HAP-1 (cell line): ENCODE results near the gene OGDHL.

Experiments used
- DNase-seq, 2 experiments: peaks; one replicate each; pipeline ENCODE4 v3.0.0-alpha.2; 2016 to 2020; ENCODE audit warnings: low spot score in 2 of 2
- H3K27me3 ChIP-seq: fragments of 250-450 bp; sonication (Bioruptor Pico); 2 replicates; pipeline ENCODE4 v1.5.1; 2020; ENCODE audit warnings: low read depth, mild to moderate bottlenecking, moderate library complexity
- H3K36me3 ChIP-seq: fragments of 250-450 bp; sonication (Bioruptor Pico); replicated peaks from 2 replicates; pipeline ENCODE4 v1.5.1; 2020; ENCODE audit warnings: mild to moderate bottlenecking
- H3K4me1 ChIP-seq: fragments of 250-450 bp; sonication (Bioruptor Pico); 2 replicates; pipeline ENCODE4 v1.5.1; 2020; ENCODE audit warnings: mild to moderate bottlenecking
- H3K4me3 ChIP-seq: fragments of 250-450 bp; sonication (Bioruptor Pico); 2 replicates; pipeline ENCODE4 v1.5.1; 2020; ENCODE audit warnings: mild to moderate bottlenecking, moderate library complexity
- H3K9me3 ChIP-seq: fragments of 250-450 bp; sonication (Bioruptor Pico); 2 replicates; pipeline ENCODE4 v1.5.1; 2020; ENCODE audit warnings: mild to moderate bottlenecking, moderate library complexity
- in situ Hi-C: fragments of 300-500 bp; cut with MboI; formaldehyde crosslinking; loops from 3 replicates; pipeline ENCODE4 v1.14.3; 2020; ENCODE audit warnings: low sequenced_read_pairs, inconsistent platforms, mixed read lengths

The OGDHL gene

GRCh38 chr10:49751216-49751615 lies 10.9 kb downstream of the OGDHL start:
- in situ Hi-C loops: no loop called here
- Histone ChIP-seq H3K4me1 (no peaks in the 10 kb centered on the region), H3K27me3 (no peaks in the 10 kb centered on the region), H3K9me3 (no peaks in the 10 kb centered on the region), H3K4me3 (no peak overlapping the region), H3K36me3 (peaks cover 8% of the 10 kb centered on the region; the same call in 1 of the 2 replicates)
- no peak for DNase-seq

DNA sequence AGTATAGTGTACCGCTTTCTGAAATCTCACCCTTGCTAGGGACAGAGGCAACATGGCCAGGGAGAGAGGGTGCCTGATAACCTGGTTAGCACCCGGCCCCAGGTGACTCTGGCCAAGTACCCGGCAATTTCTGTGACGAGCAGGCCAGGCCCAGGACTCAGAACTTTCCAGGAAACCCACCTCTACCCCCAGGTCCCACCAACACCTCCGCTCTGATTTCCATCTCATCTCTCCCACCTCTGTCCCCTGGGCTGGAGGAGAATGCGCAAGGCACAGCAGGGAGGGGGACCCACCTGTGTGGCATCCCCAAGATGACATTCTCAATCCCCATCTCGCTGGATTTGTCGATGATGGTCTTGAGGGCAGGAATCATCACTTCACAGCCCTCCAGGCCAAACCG lies 11.6 kb downstream of the OGDHL start:
- Histone ChIP-seq H3K4me1 (no peaks in the 10 kb centered on the region), H3K36me3 (peaks cover 13% of the 10 kb centered on the region), H3K9me3 (no peaks in the 10 kb centered on the region), H3K4me3 (no peak overlapping the region), H3K27me3 (no peaks in the 10 kb centered on the region)
- no peak for DNase-seq
- in situ Hi-C loops: no loop called here

DNA sequence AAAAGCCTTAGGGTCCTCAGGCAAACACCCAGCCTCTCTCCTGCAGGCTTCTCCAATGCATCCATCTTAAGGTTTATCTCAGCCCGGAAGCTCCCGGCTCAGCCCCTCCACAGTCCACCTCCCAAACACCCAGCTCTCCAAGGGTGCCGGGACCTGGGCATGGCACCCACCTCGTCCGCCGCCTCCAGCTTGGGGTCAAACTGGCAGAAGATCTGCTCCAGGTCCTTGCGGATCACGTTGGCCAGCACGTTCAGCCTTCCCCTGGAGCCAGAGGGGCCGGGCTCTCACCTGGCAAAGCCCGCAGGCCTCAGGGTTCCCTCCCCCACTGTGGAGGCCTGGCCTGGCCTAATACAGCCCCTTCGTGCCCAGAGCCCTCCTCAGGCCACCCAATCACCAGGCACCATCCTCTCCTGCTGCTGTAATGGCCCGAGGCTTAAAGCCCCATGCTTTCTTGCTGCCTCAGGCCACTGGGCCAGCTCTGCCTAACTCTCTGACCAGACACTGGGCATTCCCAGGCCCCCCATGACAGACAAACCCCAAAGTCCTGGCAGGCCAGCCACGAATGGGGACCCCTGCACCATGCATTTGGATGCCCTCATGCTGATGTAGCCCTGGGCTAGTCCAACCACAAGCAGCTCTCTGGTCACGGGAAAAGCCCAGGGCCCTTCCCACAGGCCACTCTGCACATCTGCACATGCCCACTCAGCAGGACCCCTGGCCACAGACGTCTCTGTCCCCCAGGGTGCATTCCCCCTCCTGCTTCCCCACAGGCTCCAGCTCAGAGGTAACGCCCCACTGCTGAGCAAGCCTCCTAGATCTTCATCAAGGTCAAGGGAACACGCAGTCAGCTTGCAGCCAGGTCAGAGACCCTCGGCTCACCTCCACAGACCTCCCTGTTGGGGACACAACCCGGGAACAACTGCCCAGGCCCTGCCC lies 12.3 kb downstream of the OGDHL start:
- Histone ChIP-seq H3K9me3 (no peaks in the 10 kb centered on the region), H3K4me3 (no peak overlapping the region), H3K4me1 (no peaks in the 10 kb centered on the region), H3K27me3 (no peaks in the 10 kb centered on the region), H3K36me3 (peaks cover 17% of the 10 kb centered on the region)
- no peak for DNase-seq
- in situ Hi-C loops: no loop called here

DNA sequence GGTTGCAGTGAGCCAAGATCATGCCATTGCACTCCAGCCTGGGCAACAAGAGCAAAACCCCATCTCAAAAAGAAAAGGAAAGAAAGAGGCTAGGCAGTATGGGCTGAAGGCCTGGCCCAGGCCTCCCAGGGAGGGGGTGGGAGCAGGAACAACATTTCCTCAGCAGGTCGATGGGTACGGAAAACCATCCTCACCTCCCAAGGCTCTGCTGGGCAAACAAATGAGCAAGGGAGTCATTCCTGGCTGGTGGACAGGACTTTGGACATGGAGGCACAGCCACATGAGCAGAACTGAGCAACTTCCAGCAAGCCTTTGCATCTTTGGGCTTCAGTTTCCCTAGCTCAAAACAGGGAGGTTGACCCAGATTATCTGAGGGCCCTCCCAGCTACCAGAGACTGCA lies 13.0 kb downstream of the OGDHL start:
- H3K9me3 ChIP-seq: no peaks in the 10 kb centered on the region
- no peak overlapping the region for H3K4me3 ChIP-seq
- peaks cover 17% of the 10 kb centered on the region for H3K36me3 ChIP-seq
- H3K27me3 ChIP-seq: no peaks in the 10 kb centered on the region
- no peak for DNase-seq
- in situ Hi-C loops: no loop called here
- no peaks in the 10 kb centered on the region for H3K4me1 ChIP-seq

DNA sequence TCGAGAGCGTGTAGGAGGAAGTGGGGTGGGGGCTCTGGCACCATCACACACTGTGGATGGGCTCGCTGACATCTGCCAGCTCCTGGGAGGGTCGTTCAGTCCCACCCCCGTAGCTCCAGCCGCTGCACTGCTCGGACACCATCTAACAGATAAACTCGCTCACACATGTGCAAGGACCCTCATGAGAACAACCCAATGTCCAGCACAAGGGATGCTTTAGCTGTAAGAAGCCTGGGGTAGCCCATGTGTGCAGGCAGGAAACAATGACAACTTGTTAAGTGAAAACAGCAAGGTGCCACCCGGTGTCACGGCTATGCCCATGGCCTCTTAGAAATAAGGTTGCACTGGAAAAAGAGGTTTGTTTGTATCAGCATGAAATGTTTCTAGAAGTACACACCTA lies 14.1 kb downstream of the OGDHL start:
- Histone ChIP-seq H3K4me1 (no peaks in the 10 kb centered on the region), H3K4me3 (no peak overlapping the region), H3K9me3 (no peaks in the 10 kb centered on the region), H3K27me3 (no peaks in the 10 kb centered on the region), H3K36me3 (peaks cover 14% of the 10 kb centered on the region)
- in situ Hi-C loops: no loop called here
- no peak for DNase-seq

- Histone ChIP-seq H3K9me3 (no peaks in the 10 kb centered on the region), H3K36me3 (peaks cover 18% of the 10 kb centered on the region), H3K27me3 (no peaks in the 10 kb centered on the region), H3K4me3 (no peak overlapping the region), H3K4me1 (no peaks in the 10 kb centered on the region)
- no peak for DNase-seq
- in situ Hi-C loops: no loop called here
Observed at GRCh38 chr10:49747303-49747646, 14.8 kb downstream of the OGDHL start.

- H3K4me3 ChIP-seq: no peak overlapping the region
- H3K4me1 ChIP-seq: no peaks in the 10 kb centered on the region
- peaks cover 18% of the 10 kb centered on the region for H3K36me3 ChIP-seq
- no peak for DNase-seq
- no peaks in the 10 kb centered on the region for H3K27me3 ChIP-seq
- in situ Hi-C loops: no loop called here
- no peaks in the 10 kb centered on the region for H3K9me3 ChIP-seq
Observed at GRCh38 chr10:49746626-49747302, 15.4 kb downstream of the OGDHL start.

- in situ Hi-C loops: no loop called here
- Histone ChIP-seq H3K4me3 (no peak overlapping the region), H3K27me3 (no peaks in the 10 kb centered on the region), H3K9me3 (no peaks in the 10 kb centered on the region), H3K4me1 (no peaks in the 10 kb centered on the region), H3K36me3 (peaks cover 18% of the 10 kb centered on the region)
- DNase-seq: no peak
Observed at GRCh38 chr10:49745756-49746155, 16.4 kb downstream of the OGDHL start.

GRCh38 chr10:49744924-49745605 lies 17.1 kb downstream of the OGDHL start:
- Histone ChIP-seq H3K9me3 (no peaks in the 10 kb centered on the region), H3K4me1 (no peaks in the 10 kb centered on the region), H3K4me3 (no peak overlapping the region), H3K27me3 (no peaks in the 10 kb centered on the region), H3K36me3 (peaks cover 18% of the 10 kb centered on the region)
- no peak for DNase-seq
- in situ Hi-C loops: no loop called here

DNA sequence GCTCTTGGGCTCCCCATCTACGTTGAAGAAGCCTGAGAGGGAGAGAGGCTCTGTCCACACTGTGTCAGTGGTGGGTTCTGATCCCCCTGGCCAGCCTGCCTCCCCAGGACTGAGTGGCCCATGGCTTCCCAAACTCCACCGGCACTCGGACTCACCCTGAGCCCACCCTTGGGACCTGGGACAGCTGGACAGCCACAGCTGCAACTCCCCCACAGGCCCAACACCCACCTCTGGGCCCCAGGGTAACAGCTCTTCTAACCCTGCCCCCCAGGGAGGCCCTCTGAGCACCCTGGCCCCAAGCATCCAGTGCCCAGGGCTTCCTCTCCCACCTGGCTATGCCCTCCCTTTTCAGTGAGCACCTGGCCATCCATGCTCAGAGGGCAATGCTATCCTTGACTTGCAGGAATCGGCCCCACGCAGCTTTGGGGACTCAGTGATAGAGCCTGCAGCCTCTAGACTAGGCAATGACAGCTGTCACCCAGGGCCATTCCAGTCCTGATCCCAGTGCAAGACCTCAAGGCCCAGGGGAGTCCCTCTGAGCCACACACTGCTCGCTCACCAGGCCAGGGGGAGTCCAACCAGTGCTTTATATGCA lies 17.9 kb downstream of the OGDHL start:
- DNase-seq: no peak
- Histone ChIP-seq H3K4me3 (no peak overlapping the region), H3K9me3 (no peaks in the 10 kb centered on the region), H3K36me3 (peaks cover 18% of the 10 kb centered on the region), H3K27me3 (no peaks in the 10 kb centered on the region), H3K4me1 (no peaks in the 10 kb centered on the region)
- in situ Hi-C loops: no loop called here

DNA sequence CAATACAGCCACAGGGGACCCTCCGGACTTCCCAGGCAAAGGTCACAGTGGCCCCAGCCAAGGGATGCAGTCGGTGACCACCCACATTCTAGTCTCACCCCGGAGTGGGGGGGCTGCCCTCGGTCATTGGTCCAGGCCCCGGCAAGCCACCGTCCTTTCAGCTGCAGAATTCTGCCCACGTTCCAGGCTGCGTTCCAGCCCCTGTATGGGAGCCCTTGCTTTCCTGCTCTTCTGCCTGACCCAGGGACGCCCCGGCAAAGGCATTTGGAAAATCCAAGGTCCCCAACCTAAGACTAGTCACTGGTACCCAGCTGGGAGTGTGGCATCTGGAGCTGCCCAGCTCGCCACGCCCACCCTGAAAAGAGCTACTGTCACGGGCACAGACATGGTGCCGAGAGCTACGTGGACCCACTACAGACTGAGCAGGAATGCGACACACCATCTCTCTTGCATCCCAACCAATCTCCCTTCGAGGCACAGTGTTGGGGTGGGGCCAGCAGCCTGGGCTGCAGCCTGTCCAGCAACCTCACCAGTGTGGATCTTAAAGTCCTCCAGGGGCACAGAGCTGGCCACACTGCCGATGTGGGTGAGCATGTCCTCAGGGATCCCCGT lies 18.6 kb downstream of the OGDHL start:
- Histone ChIP-seq H3K9me3 (no peaks in the 10 kb centered on the region), H3K27me3 (no peaks in the 10 kb centered on the region), H3K4me1 (no peaks in the 10 kb centered on the region), H3K36me3 (peaks cover 18% of the 10 kb centered on the region), H3K4me3 (no peak overlapping the region)
- no peak for DNase-seq
- in situ Hi-C loops: no loop called here

DNA sequence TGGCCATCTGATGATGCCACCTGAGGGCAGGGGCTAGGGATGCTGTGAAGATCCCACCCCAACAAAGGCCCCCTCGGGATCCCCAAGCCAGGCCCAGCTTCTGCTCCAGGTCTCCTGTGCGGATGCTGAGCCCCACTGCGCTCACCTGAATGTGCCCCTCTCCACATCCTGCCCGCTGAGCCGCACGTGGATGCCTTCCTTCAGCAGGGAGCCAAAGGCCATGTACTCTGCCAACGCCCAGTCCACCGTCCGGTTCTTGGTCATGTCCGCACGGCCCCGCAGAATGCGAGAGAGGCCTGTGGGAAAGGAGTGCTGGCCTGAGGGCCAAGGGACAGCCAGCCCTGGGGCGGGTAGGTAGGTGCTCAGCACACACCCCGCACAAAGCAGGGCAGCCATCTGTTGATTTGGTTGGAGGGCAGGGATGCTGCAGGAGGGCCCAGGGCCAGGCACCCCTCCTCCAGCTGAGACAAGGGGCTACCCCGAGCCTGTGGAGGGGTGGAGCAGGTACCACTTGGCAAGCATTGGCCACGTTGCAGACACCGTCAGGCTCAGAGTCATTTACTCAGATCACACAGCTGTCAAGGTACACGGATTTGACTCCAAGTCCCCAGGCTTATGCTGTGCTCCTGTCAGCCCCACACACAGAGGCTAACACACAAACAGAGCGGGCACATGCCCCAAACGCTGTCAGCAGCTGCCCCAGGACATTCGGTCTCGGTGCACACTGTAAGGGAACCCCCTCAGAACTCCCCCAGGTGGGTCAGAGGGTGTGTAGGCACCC lies 19.2 kb downstream of the OGDHL start:
- in situ Hi-C loops: no loop called here
- no peak overlapping the region for H3K4me3 ChIP-seq
- peaks cover 18% of the 10 kb centered on the region for H3K36me3 ChIP-seq
- no peaks in the 10 kb centered on the region for H3K4me1 ChIP-seq
- no peaks in the 10 kb centered on the region for H3K9me3 ChIP-seq
- no peaks in the 10 kb centered on the region for H3K27me3 ChIP-seq
- no peak for DNase-seq
